OCI-LY3 (cell line): ENCODE measurements around the gene HDDC3.

ENCODE experiments used
- H2AFZ ChIP-seq: fragments of 200-600, 300-600 bp; shearing (Covaris generic); 2 replicates; pipeline ENCODE4 v1.6.0; 2014; ENCODE audit warnings: antibody characterized with exemption, low read depth, low read length
- H3K27ac ChIP-seq: fragments of 200-600, 300-600 bp; sonication (generic); 2 replicates; pipeline ENCODE4 v1.5.1; 2014; ENCODE audit warnings: mild to moderate bottlenecking, low read length, moderate library complexity, mixed read lengths
- H3K27me3 ChIP-seq: fragments of 200-600, 300-600 bp; sonication (generic); 2 replicates; pipeline ENCODE4 v1.6.1; 2014; ENCODE audit warnings: low read depth, low read length, mixed read lengths
- H3K36me3 ChIP-seq: fragments of 200-600, 300-600 bp; sonication (generic); replicated peaks from 2 replicates; pipeline ENCODE3; 2014; ENCODE audit warnings: low read depth, low read length, mixed read lengths
- H3K4me1 ChIP-seq: fragments of 300-600, 200-600 bp; sonication (generic); 2 replicates; pipeline ENCODE4 v1.6.1; 2014; ENCODE audit warnings: low read length, mixed read lengths
- H3K4me2 ChIP-seq: fragments of 200-600, 300-600 bp; sonication (generic); 2 replicates; pipeline ENCODE4 v1.6.1; 2014; ENCODE audit warnings: low read length, mixed read lengths
- H3K4me3 ChIP-seq: fragments of 300-600, 200-600 bp; sonication (generic); 2 replicates; pipeline ENCODE4 v1.5.1; 2014; ENCODE audit warnings: antibody characterized with exemption, mild to moderate bottlenecking, low read length, moderate library complexity
- H3K79me2 ChIP-seq: fragments of 300-600, 200-600 bp; shearing (Covaris generic); 2 replicates; pipeline ENCODE4 v1.6.1; 2014; ENCODE audit warnings: mild to moderate bottlenecking, low read length, mixed read lengths
- H3K9ac ChIP-seq: fragments of 300-600, 200-600 bp; shearing (Covaris generic); 2 replicates; pipeline ENCODE4 v1.6.0; 2014; ENCODE audit warnings: mild to moderate bottlenecking, low read length, moderate library complexity
- H3K9me3 ChIP-seq: fragments of 200-600, 300-600 bp; shearing (Covaris generic); 2 replicates; pipeline ENCODE4 v1.6.1; 2014; ENCODE audit warnings: low read length, mixed read lengths; ENCODE audit not compliant: insufficient read depth
- H4K20me1 ChIP-seq: fragments of 200-600, 300-600 bp; sonication (generic); 2 replicates; pipeline ENCODE4 v1.6.1; 2016; ENCODE audit warnings: low read length, mixed read lengths; ENCODE audit not compliant: insufficient read depth
- CTCF ChIP-seq: fragments of 200-600, 300-600 bp; sonication (generic); IDR thresholded peaks from 2 replicates; pipeline ENCODE4 v1.5.1; 2014; ENCODE audit warnings: antibody characterized with exemption, low read length, low read depth
- EZH2phosphoT487 ChIP-seq: fragments of 200-600 bp; shearing (Covaris generic); IDR thresholded peaks from 2 replicates; pipeline ENCODE4 v1.6.1; 2018; ENCODE audit warnings: antibody characterized with exemption, mixed run types, low read depth

HDDC3 gene

GRCh38 chr15:90947577-90948357 is 15.4 kb upstream of the HDDC3 start:
- Histone ChIP-seq H3K4me1 (no peaks in the 10 kb centered on the region), H3K4me3 (no peak overlapping the region), H3K9me3 (no peaks in the 10 kb centered on the region), H3K79me2 (no peaks in the 10 kb centered on the region), H3K9ac (no peak overlapping the region), H3K27ac (no peak overlapping the region), H3K27me3 (no peaks in the 10 kb centered on the region), H4K20me1 (no peaks in the 10 kb centered on the region), H3K36me3 (peaks cover 56% of the 10 kb centered on the region), H3K4me2 (no peak overlapping the region), H2AFZ (no peak overlapping the region)
- no peak for TF ChIP-seq EZH2phosphoT487

GRCh38 chr15:90946941-90947576 is 14.7 kb upstream of the HDDC3 start:
- Histone ChIP-seq H3K27me3 (no peaks in the 10 kb centered on the region), H3K4me3 (no peak overlapping the region), H3K9me3 (no peaks in the 10 kb centered on the region), H3K9ac (no peak overlapping the region), H3K79me2 (no peaks in the 10 kb centered on the region), H3K4me2 (no peak overlapping the region), H3K27ac (no peak overlapping the region), H2AFZ (no peak overlapping the region), H3K4me1 (no peaks in the 10 kb centered on the region), H3K36me3 (peaks cover 63% of the 10 kb centered on the region), H4K20me1 (no peaks in the 10 kb centered on the region)
- TF ChIP-seq CTCF (no peak), EZH2phosphoT487 (no peak)

GRCh38 chr15:90946538-90946937 is 14.2 kb upstream of the HDDC3 start:
- TF ChIP-seq EZH2phosphoT487 = no peak
- no peak for TF ChIP-seq CTCF
- Histone ChIP-seq H3K27me3 (no peaks in the 10 kb centered on the region), H3K9ac (no peak overlapping the region), H3K36me3 (peaks cover 61% of the 10 kb centered on the region), H4K20me1 (no peaks in the 10 kb centered on the region), H2AFZ (no peak overlapping the region), H3K9me3 (no peaks in the 10 kb centered on the region), H3K27ac (no peak overlapping the region), H3K4me2 (no peak overlapping the region), H3K4me3 (no peak overlapping the region), H3K4me1 (no peaks in the 10 kb centered on the region), H3K79me2 (no peaks in the 10 kb centered on the region)

- Histone ChIP-seq H3K36me3 (peaks cover 61% of the 10 kb centered on the region), H2AFZ (no peak overlapping the region), H3K9ac (no peak overlapping the region), H3K4me3 (no peak overlapping the region), H3K27ac (no peak overlapping the region), H3K4me1 (no peaks in the 10 kb centered on the region), H4K20me1 (no peaks in the 10 kb centered on the region), H3K9me3 (no peaks in the 10 kb centered on the region), H3K4me2 (no peak overlapping the region), H3K27me3 (no peaks in the 10 kb centered on the region), H3K79me2 (no peaks in the 10 kb centered on the region)
- no peak for TF ChIP-seq CTCF
- TF ChIP-seq EZH2phosphoT487 = no peak
These were observed 12.7 kb upstream of the HDDC3 start for GRCh38 chr15:90945091-90945490.
